HL-60 (cell line): Measurements from ENCODE around the gene AGBL4.
A peak's percentile ranks its signal among the peaks of the same experiment; 100 is the strongest.

Source experiments
- DNase-seq, 2 experiments: peaks; one replicate each; pipeline ENCODE4 v3.0.0-alpha.2; 2010 to 2020; ENCODE audit warnings: low read depth in 1 of 2, low spot score in 1 of 2
- H3K27ac ChIP-seq: fragments of 250-450 bp; sonication (Bioruptor Pico); replicated peaks from 2 replicates; pipeline ENCODE4 v1.5.1; 2020; ENCODE audit warnings: mild to moderate bottlenecking, moderate library complexity
- H3K27me3 ChIP-seq: fragments of 250-450 bp; sonication (Bioruptor Pico); 2 replicates; pipeline ENCODE4 v1.5.1; 2021; ENCODE audit warnings: mild to moderate bottlenecking, moderate library complexity; ENCODE audit not compliant: insufficient read depth, poor library complexity, severe bottlenecking
- H3K4me3 ChIP-seq: replicated peaks from 2 replicates; pipeline ENCODE4 v1.5.1; 2011; ENCODE audit warnings: mild to moderate bottlenecking, control low read depth, low read length; ENCODE audit not compliant: insufficient read depth
- GABPA ChIP-seq: IDR thresholded peaks from 2 replicates; pipeline ENCODE4 v1.6.1; 2012; ENCODE audit warnings: low read depth
- POLR2AphosphoS5 ChIP-seq: IDR thresholded peaks from 2 replicates; pipeline ENCODE4 v1.6.1; 2012; ENCODE audit warnings: low read depth
- SPI1 ChIP-seq: IDR thresholded peaks from 2 replicates; pipeline ENCODE4 v1.6.1; 2012; ENCODE audit warnings: low read depth, mild to moderate bottlenecking, borderline replicate concordance
- TF ChIP-seq, protein P1 (sequence below): IDR thresholded peaks from one replicate; pipeline ENCODE4 v1.5.1; 2011; ENCODE audit warnings: low read length, control low read depth, inconsistent platforms; ENCODE audit not compliant: insufficient read depth
- TF ChIP-seq, protein P2 (sequence below): IDR thresholded peaks from 2 replicates; pipeline ENCODE4 v1.6.1; 2012; ENCODE audit warnings: low read depth; ENCODE audit not compliant: insufficient replicate concordance

Gene AGBL4

GRCh38 chr1:48540587-48540986, 1483.2 kb downstream of the AGBL4 start:
- Histone ChIP-seq H3K27ac (no peak overlapping the region), H3K27me3 (no peaks in the 10 kb centered on the region), H3K4me3 (no peak overlapping the region)
- DNase-seq: no peak
- no peak for TF ChIP-seq SPI1
- TF ChIP-seq, protein P1, sequence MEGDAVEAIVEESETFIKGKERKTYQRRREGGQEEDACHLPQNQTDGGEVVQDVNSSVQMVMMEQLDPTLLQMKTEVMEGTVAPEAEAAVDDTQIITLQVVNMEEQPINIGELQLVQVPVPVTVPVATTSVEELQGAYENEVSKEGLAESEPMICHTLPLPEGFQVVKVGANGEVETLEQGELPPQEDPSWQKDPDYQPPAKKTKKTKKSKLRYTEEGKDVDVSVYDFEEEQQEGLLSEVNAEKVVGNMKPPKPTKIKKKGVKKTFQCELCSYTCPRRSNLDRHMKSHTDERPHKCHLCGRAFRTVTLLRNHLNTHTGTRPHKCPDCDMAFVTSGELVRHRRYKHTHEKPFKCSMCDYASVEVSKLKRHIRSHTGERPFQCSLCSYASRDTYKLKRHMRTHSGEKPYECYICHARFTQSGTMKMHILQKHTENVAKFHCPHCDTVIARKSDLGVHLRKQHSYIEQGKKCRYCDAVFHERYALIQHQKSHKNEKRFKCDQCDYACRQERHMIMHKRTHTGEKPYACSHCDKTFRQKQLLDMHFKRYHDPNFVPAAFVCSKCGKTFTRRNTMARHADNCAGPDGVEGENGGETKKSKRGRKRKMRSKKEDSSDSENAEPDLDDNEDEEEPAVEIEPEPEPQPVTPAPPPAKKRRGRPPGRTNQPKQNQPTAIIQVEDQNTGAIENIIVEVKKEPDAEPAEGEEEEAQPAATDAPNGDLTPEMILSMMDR: no peak
- no peak for TF ChIP-seq GABPA
- TF ChIP-seq, protein P2, sequence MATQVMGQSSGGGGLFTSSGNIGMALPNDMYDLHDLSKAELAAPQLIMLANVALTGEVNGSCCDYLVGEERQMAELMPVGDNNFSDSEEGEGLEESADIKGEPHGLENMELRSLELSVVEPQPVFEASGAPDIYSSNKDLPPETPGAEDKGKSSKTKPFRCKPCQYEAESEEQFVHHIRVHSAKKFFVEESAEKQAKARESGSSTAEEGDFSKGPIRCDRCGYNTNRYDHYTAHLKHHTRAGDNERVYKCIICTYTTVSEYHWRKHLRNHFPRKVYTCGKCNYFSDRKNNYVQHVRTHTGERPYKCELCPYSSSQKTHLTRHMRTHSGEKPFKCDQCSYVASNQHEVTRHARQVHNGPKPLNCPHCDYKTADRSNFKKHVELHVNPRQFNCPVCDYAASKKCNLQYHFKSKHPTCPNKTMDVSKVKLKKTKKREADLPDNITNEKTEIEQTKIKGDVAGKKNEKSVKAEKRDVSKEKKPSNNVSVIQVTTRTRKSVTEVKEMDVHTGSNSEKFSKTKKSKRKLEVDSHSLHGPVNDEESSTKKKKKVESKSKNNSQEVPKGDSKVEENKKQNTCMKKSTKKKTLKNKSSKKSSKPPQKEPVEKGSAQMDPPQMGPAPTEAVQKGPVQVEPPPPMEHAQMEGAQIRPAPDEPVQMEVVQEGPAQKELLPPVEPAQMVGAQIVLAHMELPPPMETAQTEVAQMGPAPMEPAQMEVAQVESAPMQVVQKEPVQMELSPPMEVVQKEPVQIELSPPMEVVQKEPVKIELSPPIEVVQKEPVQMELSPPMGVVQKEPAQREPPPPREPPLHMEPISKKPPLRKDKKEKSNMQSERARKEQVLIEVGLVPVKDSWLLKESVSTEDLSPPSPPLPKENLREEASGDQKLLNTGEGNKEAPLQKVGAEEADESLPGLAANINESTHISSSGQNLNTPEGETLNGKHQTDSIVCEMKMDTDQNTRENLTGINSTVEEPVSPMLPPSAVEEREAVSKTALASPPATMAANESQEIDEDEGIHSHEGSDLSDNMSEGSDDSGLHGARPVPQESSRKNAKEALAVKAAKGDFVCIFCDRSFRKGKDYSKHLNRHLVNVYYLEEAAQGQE: no peak
- TF ChIP-seq POLR2AphosphoS5: no peak

- no peak for DNase-seq
- no peak overlapping the region for H3K4me3 ChIP-seq
- TF ChIP-seq POLR2AphosphoS5 (no peak), GABPA (no peak)
- TF ChIP-seq, protein P1: no peak
- no peaks in the 10 kb centered on the region for H3K27me3 ChIP-seq
- no peak overlapping the region for H3K27ac ChIP-seq
These were observed 1487.3 kb downstream of the AGBL4 start for GRCh38 chr1:48536477-48536876.

- no peaks in the 10 kb centered on the region for H3K27me3 ChIP-seq
- TF ChIP-seq, protein P1: no peak
- TF ChIP-seq GABPA (no peak), SPI1 (no peak), POLR2AphosphoS5 (no peak)
- TF ChIP-seq, protein P2: no peak
- H3K4me3 ChIP-seq: no peak overlapping the region
- DNase-seq: no peak
- H3K27ac ChIP-seq: no peak overlapping the region
These were observed 1490.8 kb downstream of the AGBL4 start for GRCh38 chr1:48532976-48533375.

GRCh38 chr1:48530727-48531351, 1492.9 kb downstream of the AGBL4 start:
- DNase-seq: peak; percentile 36 to 45
- no peaks in the 10 kb centered on the region for H3K27me3 ChIP-seq
- H3K27ac ChIP-seq: no peak overlapping the region
- no peak overlapping the region for H3K4me3 ChIP-seq
- TF ChIP-seq, protein P2: peak; percentile 98
- TF ChIP-seq SPI1 (no peak), POLR2AphosphoS5 (no peak), GABPA (no peak)
- TF ChIP-seq, protein P1: peak; percentile 77
